ENCODE measurements around the gene PRKD1.
A peak's percentile ranks its signal among the peaks of the same experiment; 100 is the strongest.
"Not testable (repeated sequence)": the region's sequence is repeated elsewhere in the genome, so short reads cannot be mapped to it uniquely, and the experiment has no call there.

PRKD1 gene

GRCh38 chr14:29798108-29798663 lies 129.5 kb downstream of the PRKD1 start:
- DNase-seq (ENCODE audit: low spot score), result no peak

GRCh38 chr14:29796853-29797252 lies 130.8 kb downstream of the PRKD1 start:
- DNase-seq (ENCODE audit: low spot score), result no peak

GRCh38 chr14:29789475-29789874 lies 138.2 kb downstream of the PRKD1 start:
- no peak for DNase-seq (ENCODE audit: low spot score)

- no peak for DNase-seq (ENCODE audit: low spot score)
Measured at GRCh38 chr14:29788093-29788492, 139.6 kb downstream of the PRKD1 start.

- DNase-seq (ENCODE audit: low spot score), result no peak
Measured at GRCh38 chr14:29783556-29783955, 144.1 kb downstream of the PRKD1 start.

GRCh38 chr14:29782041-29782440 lies 145.6 kb downstream of the PRKD1 start:
- DNase-seq (ENCODE audit: low spot score), result no peak

- DNase-seq (ENCODE audit: low spot score), result not testable (repeated sequence)
Measured at GRCh38 chr14:29777142-29777541, 150.5 kb downstream of the PRKD1 start.

GRCh38 chr14:29773990-29774389 lies 153.7 kb downstream of the PRKD1 start:
- DNase-seq (ENCODE audit: low spot score), result no peak

- DNase-seq (ENCODE audit: low spot score), result no peak
Measured at GRCh38 chr14:29763342-29763858, 164.2 kb downstream of the PRKD1 start.

- no peak for DNase-seq (ENCODE audit: low spot score)
Measured at GRCh38 chr14:29759521-29760340, 167.9 kb downstream of the PRKD1 start.

- no peak for DNase-seq (ENCODE audit: low spot score)
Measured at GRCh38 chr14:29757711-29758233, 169.9 kb downstream of the PRKD1 start.

GRCh38 chr14:29757188-29757680 lies 170.4 kb downstream of the PRKD1 start:
- DNase-seq (ENCODE audit: low spot score), result no peak

- DNase-seq (ENCODE audit: low spot score), result no peak
Measured at GRCh38 chr14:29756019-29756385, 171.6 kb downstream of the PRKD1 start.

- DNase-seq (ENCODE audit: low spot score), result no peak
Measured at GRCh38 chr14:29755311-29756018, 172.2 kb downstream of the PRKD1 start.

- no peak for DNase-seq (ENCODE audit: low spot score)
Measured at GRCh38 chr14:29754134-29754533, 173.5 kb downstream of the PRKD1 start.

- no peak for DNase-seq (ENCODE audit: low spot score)
Measured at GRCh38 chr14:29752221-29752923, 175.3 kb downstream of the PRKD1 start.

- no peak for DNase-seq (ENCODE audit: low spot score)
Measured at GRCh38 chr14:29749829-29750228, 177.8 kb downstream of the PRKD1 start.

GRCh38 chr14:29749327-29749726 lies 178.3 kb downstream of the PRKD1 start:
- DNase-seq (ENCODE audit: low spot score), result peak; percentile 41

GRCh38 chr14:29745863-29746262 lies 181.8 kb downstream of the PRKD1 start:
- DNase-seq (ENCODE audit: low spot score), result no peak

GRCh38 chr14:29743531-29743930 lies 184.1 kb downstream of the PRKD1 start:
- no peak for DNase-seq (ENCODE audit: low spot score)

GRCh38 chr14:29741909-29742401 lies 185.7 kb downstream of the PRKD1 start:
- peak; percentile 19 for DNase-seq (ENCODE audit: low spot score)

GRCh38 chr14:29740491-29740890 lies 187.2 kb downstream of the PRKD1 start:
- DNase-seq (ENCODE audit: low spot score), result no peak

All from hepatic stellate cell (primary cell).